ENCODE data around the gene ZNF277.

- TF ChIP-seq, protein P1, sequence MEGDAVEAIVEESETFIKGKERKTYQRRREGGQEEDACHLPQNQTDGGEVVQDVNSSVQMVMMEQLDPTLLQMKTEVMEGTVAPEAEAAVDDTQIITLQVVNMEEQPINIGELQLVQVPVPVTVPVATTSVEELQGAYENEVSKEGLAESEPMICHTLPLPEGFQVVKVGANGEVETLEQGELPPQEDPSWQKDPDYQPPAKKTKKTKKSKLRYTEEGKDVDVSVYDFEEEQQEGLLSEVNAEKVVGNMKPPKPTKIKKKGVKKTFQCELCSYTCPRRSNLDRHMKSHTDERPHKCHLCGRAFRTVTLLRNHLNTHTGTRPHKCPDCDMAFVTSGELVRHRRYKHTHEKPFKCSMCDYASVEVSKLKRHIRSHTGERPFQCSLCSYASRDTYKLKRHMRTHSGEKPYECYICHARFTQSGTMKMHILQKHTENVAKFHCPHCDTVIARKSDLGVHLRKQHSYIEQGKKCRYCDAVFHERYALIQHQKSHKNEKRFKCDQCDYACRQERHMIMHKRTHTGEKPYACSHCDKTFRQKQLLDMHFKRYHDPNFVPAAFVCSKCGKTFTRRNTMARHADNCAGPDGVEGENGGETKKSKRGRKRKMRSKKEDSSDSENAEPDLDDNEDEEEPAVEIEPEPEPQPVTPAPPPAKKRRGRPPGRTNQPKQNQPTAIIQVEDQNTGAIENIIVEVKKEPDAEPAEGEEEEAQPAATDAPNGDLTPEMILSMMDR (IDR thresholded peaks at IDR 0.05; ENCODE audit: extremely low read depth in 1 of 2, insufficient read depth in 1 of 2, low read depth in 1 of 2, low read length in 2 of 2), result no peak
- TF ChIP-seq POLR2AphosphoS5 (IDR thresholded peaks at IDR 0.05; ENCODE audit: insufficient read depth, low read depth, low read length) (no peak), EZH2 (IDR thresholded peaks at IDR 0.05; ENCODE audit: borderline replicate concordance, low read depth, low read length, severe bottlenecking) (no peak), FOS (IDR thresholded peaks at IDR 0.05; ENCODE audit: borderline replicate concordance, insufficient read depth, low read length) (no peak), MYC (IDR thresholded peaks at IDR 0.05; ENCODE audit: low read depth, low read length) (no peak), POLR2A (IDR thresholded peaks at IDR 0.05; ENCODE audit: low read depth, low read length) (no peak), MAX (IDR thresholded peaks at IDR 0.05; ENCODE audit: insufficient read depth, insufficient read length) (no peak), JUN (IDR thresholded peaks at IDR 0.05; ENCODE audit: borderline replicate concordance, insufficient read depth, insufficient read length, low read depth) (no peak)
These were observed 60.2 kb downstream of the ZNF277 start for GRCh38 chr7:112266595-112267270.

Data from endothelial cell of umbilical vein (primary cell).